CD4-positive, alpha-beta T cell (primary cell): ENCODE measurements around the gene MZT1. TPM values are rescaled to one million over a fixed set of nuclear protein-coding genes. Genes with fewer than 3 reads are reported as not detected.

Experiments
- ATAC-seq: fragments of 200-7000 bp; cut with Tn5 transposase; one replicate; pipeline ENCODE4 v1.10.0; 2022; ENCODE audit warnings: mild to moderate bottlenecking; ENCODE audit not compliant: poor library complexity
- CTCF ChIA-PET: fragments of 350-600 bp; sonication (Branson Sonifier 250); formaldehyde crosslinking; loops from one replicate; lab custom pipeline; 2021; ENCODE audit warnings: antibody characterized with exemption, inconsistent platforms; lab: Charles Lee
- POLR2A ChIA-PET: fragments of 350-600 bp; sonication (Branson Sonifier 250); formaldehyde crosslinking; loops from one replicate; lab custom pipeline; 2021; ENCODE audit warnings: antibody characterized with exemption, inconsistent platforms; lab: Charles Lee
- DNase-seq, 14 experiments: peaks; one replicate each; pipeline ENCODE4 v3.0.0-alpha.2; 2013 to 2020; ENCODE audit warnings: mixed read lengths in 2 of 14
- H3K27ac ChIP-seq, 2 donors: one replicate each; pipeline versions ENCODE4 v1.5.1 to v1.7.0; 2013; ENCODE audit warnings: low read length in 2 of 2, low read depth in 1 of 2, mild to moderate bottlenecking in 1 of 2
- H3K27me3 ChIP-seq, 2 experiments: 1 replicate in 1 of 2; 2 replicates in 1 of 2; pipeline versions ENCODE4 v1.6.1 to v1.7.0; 2013; ENCODE audit warnings: low read length in 2 of 2, control low read depth in 1 of 2, mild to moderate bottlenecking in 1 of 2, moderate library complexity in 1 of 2; ENCODE audit not compliant: insufficient read depth in 2 of 2, control insufficient read depth in 1 of 2
- H3K36me3 ChIP-seq: one replicate; pipeline ENCODE4 v1.6.1; 2013; ENCODE audit warnings: low read length, control low read depth; ENCODE audit not compliant: insufficient read depth
- H3K4me1 ChIP-seq: one replicate; pipeline ENCODE4 v1.6.1; 2013; ENCODE audit warnings: low read length, control low read depth; ENCODE audit not compliant: insufficient read depth
- H3K4me3 ChIP-seq: one replicate; pipeline ENCODE4 v1.5.1; 2013; ENCODE audit warnings: mild to moderate bottlenecking, low read length, moderate library complexity
- H3K9me3 ChIP-seq, 2 experiments: 1 replicate in 1 of 2; 2 replicates in 1 of 2; pipeline versions ENCODE4 v1.6.1 to v1.7.0; 2013; ENCODE audit warnings: low read length in 2 of 2, mild to moderate bottlenecking in 2 of 2, control low read depth in 1 of 2, moderate library complexity in 1 of 2; ENCODE audit not compliant: control insufficient read depth in 1 of 2, insufficient read depth in 1 of 2
- H3K27ac Mint-ChIP-seq: one replicate; pipeline ENCODE4 v1.8.0; 2020; ENCODE audit warnings: mixed read lengths
- H3K27me3 Mint-ChIP-seq: one replicate; pipeline ENCODE4 v1.8.0; 2021; ENCODE audit warnings: mixed read lengths
- H3K36me3 Mint-ChIP-seq: one replicate; pipeline ENCODE4 v1.8.0; 2021; ENCODE audit warnings: low read depth, mixed read lengths
- H3K4me1 Mint-ChIP-seq: one replicate; pipeline ENCODE4 v1.8.0; 2021; ENCODE audit warnings: low read depth, mixed read lengths
- H3K4me3 Mint-ChIP-seq: one replicate; pipeline ENCODE4 v1.8.0; 2020; ENCODE audit warnings: mild to moderate bottlenecking, mixed read lengths
- H3K9me3 Mint-ChIP-seq: one replicate; pipeline ENCODE4 v1.8.0; 2020; ENCODE audit warnings: mixed read lengths
- CTCF ChIP-seq: fragments of 200-600 bp; IDR thresholded peaks from one replicate; pipeline ENCODE4 v1.8.0; 2022; ENCODE audit warnings: antibody characterized with exemption, mild to moderate bottlenecking
- intact Hi-C, 2 experiments: fragments of 100-400 bp; cut with DNase I in 1 of 2; cut with micrococcal nuclease in 1 of 2; formaldehyde crosslinking; loops; one replicate each; pipeline versions ENCODE4 v1.15.1 to v1.9.0; 2023 to 2025; cut with DNase I, micrococcal nuclease
- total RNA-seq, 174 experiments: library from RNA in 2 of 174; stranded (reverse) in 2 of 174; gene quantifications; one replicate each; pipeline ENCODE4 v1.2.3 and lab custom pipeline; 2021 to 2026

Gene MZT1
- total RNA-seq, 2 experiments from 2014 or later = 5.1 to 6.2 TPM

GRCh38 chr13:72694314-72694713, 33.1 kb downstream of the MZT1 start:
- Histone ChIP-seq H3K27ac (no peak overlapping the region), H3K4me3 (no peak overlapping the region), H3K4me1 (no peaks in the 10 kb centered on the region), H3K27me3 (no peaks in the 10 kb centered on the region), H3K36me3 (no peaks in the 10 kb centered on the region), H3K9me3 (peaks cover 0 to 7% of the 10 kb centered on the region in 2 experiments)
- Mint-ChIP-seq H3K4me1 (no peaks in the 10 kb centered on the region), H3K9me3 (peaks cover 3% of the 10 kb centered on the region), H3K27ac (no peak overlapping the region), H3K27me3 (peaks cover 41% of the 10 kb centered on the region), H3K36me3 (no peaks in the 10 kb centered on the region), H3K4me3 (no peak overlapping the region)
- ChIA-PET CTCF (no interaction called here), POLR2A (no interaction called here)
- ATAC-seq (no peak), DNase-seq (no peak)
- TF ChIP-seq CTCF = no peak
- intact Hi-C loops = no loop called here

- peaks cover 0 to 7% of the 10 kb centered on the region in 2 experiments for H3K9me3 ChIP-seq
- no peak for TF ChIP-seq CTCF
- CTCF ChIA-PET = no interaction called here
- Mint-ChIP-seq H3K27me3 (peaks cover 41% of the 10 kb centered on the region), H3K9me3 (peaks cover 3% of the 10 kb centered on the region), H3K4me3 (no peak overlapping the region), H3K27ac (no peak overlapping the region), H3K4me1 (no peaks in the 10 kb centered on the region), H3K36me3 (no peaks in the 10 kb centered on the region)
- no peaks in the 10 kb centered on the region for H3K36me3 ChIP-seq
- no peak for ATAC-seq
- H3K27ac ChIP-seq = no peak overlapping the region
- no peak for DNase-seq
- POLR2A ChIA-PET = no interaction called here
- intact Hi-C loops = no loop called here
- no peak overlapping the region for H3K4me3 ChIP-seq
- no peaks in the 10 kb centered on the region for H3K4me1 ChIP-seq
- no peaks in the 10 kb centered on the region for H3K27me3 ChIP-seq
Measured at GRCh38 chr13:72693832-72694231, 33.6 kb downstream of the MZT1 start.

- Mint-ChIP-seq H3K36me3 (no peaks in the 10 kb centered on the region), H3K4me3 (no peak overlapping the region), H3K9me3 (peaks cover 3% of the 10 kb centered on the region), H3K27ac (no peak overlapping the region), H3K4me1 (no peaks in the 10 kb centered on the region), H3K27me3 (peaks cover 38% of the 10 kb centered on the region)
- no peak for TF ChIP-seq CTCF
- intact Hi-C loops = no loop called here
- Histone ChIP-seq H3K27me3 (no peaks in the 10 kb centered on the region), H3K4me3 (no peak overlapping the region), H3K4me1 (no peaks in the 10 kb centered on the region), H3K27ac (no peak overlapping the region), H3K9me3 (peaks cover 0 to 7% of the 10 kb centered on the region in 2 experiments), H3K36me3 (no peaks in the 10 kb centered on the region)
- ATAC-seq (no peak), DNase-seq (no peak)
- CTCF ChIA-PET = no interaction called here
- POLR2A ChIA-PET = no interaction called here
Measured at GRCh38 chr13:72692884-72693514, 34.4 kb downstream of the MZT1 start.
